HG03571 (cell line): Measurements from ENCODE around the gene STOML2.
"Not testable (repeated sequence)": the region's sequence is repeated elsewhere in the genome, so short reads cannot be mapped to it uniquely, and the experiment has no call there.

Source experiments
- ATAC-seq: cut with Tn5 transposase; IDR thresholded peaks from one replicate; pipeline ENCODE4 v1.9.1; 2021; ENCODE audit not compliant: unreplicated experiment

Gene STOML2

DNA sequence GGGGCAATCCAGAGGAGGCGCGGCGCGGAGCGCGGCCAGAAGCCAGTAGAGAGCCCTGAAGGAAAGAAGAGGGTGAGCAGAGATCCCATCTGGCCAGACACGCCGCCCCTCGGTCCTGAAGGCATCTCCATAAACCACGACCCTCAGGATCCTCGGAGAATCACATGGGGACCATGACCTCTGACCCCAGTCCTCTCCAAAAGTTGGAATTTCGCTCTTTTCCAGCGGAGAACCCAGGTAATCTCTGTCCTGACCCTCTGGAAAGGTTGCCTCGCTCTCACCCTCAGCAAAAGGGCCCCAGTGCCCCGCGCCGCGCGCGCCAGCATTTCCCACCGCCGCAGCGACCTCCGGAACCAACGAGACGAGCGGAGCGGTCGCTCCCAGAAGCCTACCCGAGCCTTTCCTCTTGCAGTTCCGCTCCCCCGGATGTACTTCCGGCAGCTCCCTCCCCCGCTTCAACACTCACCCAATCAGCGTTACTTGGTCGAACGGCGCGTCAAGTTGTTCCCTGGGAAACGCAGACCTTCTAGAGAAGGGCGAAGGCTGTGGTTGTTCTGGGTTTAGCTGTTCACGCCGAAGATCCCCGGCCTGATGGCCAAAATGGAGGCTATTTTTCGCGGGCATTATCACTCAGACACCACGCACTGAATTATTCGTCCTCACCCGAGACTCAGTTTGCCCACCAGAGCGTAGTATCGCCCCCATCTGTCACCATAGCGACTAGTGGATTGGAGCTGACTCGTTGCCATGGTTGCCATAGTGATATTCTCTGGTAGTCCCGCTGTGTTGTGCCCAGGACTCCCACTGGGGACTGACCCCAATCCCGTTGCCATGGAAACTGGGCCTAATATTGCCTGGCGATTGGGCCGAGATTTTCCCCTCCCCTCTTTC is at the start of gene STOML2:
Gene STOML2 (minus strand): TSS at position 363 of the 891 bp plus-strand sequence. CDS start 37 bp downstream, at position 326.
- ATAC-seq, result peak; percentile 85

GRCh38 chr9:35147941-35148563 is 45.1 kb upstream of the STOML2 start:
- not testable (repeated sequence) for ATAC-seq

- ATAC-seq, result no peak
Measured at GRCh38 chr9:35142037-35142436, 39.1 kb upstream of the STOML2 start.

- no peak for ATAC-seq
Measured at GRCh38 chr9:35140093-35140492, 37.2 kb upstream of the STOML2 start.

GRCh38 chr9:35136866-35137265 is 33.9 kb upstream of the STOML2 start:
- no peak for ATAC-seq

DNA sequence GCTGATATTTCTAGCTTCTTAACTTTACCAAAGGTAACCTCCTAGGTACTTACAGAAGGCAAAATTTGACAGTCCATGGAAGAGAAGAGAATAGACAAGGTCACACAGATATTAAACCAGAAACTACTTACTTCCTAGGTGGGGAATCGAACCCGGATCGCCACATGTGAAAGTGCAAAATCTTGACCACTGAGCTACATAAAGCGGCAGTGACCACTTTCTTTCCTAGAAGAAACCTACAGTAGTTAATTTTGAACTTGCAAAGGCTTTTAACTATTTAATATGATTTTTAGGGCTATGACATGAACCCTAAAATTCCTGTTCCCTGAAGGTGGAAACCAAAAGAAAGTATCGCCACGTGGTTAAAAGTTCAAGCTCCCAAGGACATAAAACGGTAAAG is 33.1 kb upstream of the STOML2 start:
- ATAC-seq, result no peak

- no peak for ATAC-seq
Measured at GRCh38 chr9:35134920-35135319, 32.0 kb upstream of the STOML2 start.

DNA sequence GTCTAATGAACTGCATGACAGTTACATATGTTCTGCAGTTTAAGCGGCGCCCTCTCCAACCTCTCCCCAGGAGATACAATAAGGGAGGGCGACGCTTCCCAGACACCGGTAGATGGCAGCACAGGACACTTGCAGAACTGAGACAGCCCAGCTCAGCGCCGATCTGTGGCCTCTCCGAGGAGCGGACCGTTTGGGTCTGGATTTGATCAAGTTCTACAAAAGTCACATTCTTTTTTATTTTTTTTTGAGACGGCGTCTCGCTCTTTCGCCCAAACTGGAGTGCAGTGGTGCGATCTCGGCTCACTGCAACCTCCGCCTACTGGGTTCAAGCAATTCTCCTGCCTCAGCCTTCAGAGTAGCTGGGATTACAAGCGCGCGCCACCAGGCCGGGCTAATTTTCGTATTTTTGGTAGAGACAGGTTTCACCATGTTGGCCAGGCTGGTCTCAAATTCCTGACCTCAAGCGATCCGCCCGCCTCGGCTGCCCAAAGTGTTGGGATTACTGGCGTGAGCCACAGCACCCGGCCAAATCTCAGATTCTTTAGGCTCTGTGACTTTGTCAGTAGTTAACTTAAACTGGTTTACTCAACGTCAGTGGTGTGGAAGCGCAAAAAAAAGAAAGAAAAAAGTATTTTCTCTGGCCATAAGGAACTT is 14.1 kb upstream of the STOML2 start:
- ATAC-seq, result peak; percentile 47

- no peak for ATAC-seq
Measured at GRCh38 chr9:35116539-35116897, 13.6 kb upstream of the STOML2 start.

GRCh38 chr9:35115680-35116538 is 13.0 kb upstream of the STOML2 start, which contains the start of gene ATOSB:
TSS of gene ATOSB (minus strand) at chr9:35115862. CDS start at chr9:35108274, 7,588 bp downstream.
- peak; percentile 50 for ATAC-seq

DNA sequence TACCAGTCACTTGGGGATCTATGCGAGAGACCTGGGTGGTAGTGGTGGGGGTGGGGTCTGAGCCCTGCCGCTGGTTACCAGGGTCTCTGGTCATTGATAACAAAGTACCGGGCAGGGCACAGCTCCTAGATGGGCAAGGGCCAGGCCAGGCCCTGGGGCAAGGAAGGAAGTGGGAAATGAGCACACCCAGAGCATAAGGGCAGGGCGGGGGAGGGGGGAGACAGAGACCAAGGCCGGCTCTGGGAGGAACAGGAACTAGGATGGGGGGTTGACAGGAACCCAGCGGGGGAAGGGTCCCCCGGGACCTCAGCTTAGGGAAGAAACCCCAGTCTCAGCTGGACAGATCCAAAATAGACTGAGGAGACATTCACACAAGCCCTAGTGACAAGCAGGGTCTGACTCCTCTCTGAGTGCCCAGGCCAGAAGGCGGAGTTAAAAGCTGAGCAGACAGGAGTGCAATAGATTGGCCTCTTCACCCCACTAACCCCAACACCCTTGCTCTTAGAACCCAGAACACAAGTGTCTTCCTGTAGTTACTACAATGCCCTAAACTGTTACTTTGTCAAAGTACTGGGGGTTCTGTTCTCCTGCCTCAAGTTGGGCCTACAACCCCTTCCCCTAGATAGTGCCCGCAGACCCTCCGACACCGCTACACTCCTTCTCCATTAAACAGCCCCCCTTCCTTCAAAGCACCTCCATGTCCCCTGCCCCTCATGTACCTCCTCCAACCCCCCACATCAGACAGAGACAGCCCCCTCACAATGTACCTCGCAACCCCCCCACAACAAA is 12.1 kb upstream of the STOML2 start:
- ATAC-seq, result no peak

- no peak for ATAC-seq
Measured at GRCh38 chr9:35114113-35114839, 11.3 kb upstream of the STOML2 start.

DNA sequence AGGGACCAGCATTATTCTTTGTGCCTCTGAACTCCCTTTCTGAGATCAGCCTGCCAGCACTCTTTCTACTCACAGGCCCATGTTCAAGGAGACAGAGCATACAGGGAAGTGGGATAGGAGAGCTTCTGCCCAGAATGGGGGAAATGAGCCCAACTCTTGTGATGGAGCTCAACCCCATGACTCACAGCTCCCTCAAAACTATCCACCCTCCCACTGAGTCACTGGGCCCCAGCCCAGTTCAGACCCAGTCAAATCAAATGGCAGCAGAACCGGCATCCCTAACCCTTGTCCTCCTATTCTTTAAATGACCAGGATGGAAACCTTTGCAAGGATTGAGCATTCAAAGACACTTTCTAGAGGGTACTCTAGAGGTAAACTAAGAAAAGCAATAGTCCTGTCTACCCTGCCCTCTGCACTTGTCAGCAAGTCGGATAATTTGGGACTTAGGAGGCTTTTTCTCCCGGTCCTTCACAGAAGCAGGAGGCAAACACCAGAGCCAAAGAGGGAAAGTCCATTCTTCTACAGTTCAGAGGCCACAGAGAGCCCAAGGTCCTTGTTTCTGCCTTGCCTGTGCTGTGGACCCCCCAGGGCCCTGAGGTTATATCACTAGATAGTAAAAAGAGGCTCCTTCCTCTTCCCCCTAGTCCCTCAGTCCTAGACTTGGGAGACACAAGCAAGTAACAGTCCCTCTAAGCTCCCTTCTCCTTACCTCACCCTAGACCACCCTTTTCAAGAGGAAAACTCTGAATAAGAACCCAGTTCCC is 9.5 kb upstream of the STOML2 start:
- no peak for ATAC-seq

DNA sequence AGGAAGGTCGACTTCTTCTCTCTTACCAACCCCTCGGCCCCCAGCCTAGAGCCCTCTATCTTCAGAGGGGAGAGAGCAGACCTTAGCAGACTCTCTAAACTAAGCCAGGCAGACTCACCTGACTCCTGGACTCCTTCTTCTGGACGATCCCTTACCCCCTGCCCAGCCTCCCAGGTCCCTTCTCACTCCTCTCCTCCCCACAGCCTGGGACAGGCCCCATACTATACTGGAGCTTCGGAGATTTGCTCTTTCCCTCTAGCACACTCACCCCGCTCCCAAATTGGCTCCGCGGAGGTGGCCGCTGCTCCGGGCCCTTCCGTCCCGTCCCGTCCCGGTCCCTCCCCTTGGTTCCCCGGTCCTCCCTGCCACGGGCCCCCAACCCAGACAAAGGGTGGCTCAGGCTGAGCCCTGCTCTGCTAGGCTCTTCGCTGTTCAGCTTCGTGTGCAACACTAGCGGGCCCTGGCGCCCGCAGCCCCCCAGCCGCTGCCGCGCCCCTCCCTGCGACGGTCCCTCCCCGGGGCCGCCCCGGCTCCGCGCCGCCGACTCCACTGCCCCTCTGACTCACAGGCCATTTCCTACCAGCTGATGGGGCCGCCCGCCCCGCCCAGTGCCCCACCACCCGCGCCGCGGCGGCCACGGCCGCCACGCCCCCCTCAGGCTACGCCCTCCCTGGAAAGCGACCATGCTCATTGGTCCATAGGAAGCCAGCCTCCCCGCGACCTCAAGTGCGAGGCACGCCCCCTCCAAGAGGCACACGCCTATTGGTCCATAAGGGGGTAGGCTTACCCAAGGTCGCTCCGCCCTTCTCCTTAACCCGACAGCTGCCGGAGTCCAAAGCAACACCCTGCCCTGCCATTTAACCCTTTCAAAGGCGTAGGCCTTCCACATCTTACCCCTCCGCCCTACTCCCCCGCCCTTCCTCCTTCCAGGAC is 8.3 kb upstream of the STOML2 start:
- ATAC-seq, result peak; percentile 62

- ATAC-seq, result no peak
Measured at GRCh38 chr9:35110327-35110761, 7.4 kb upstream of the STOML2 start.

- ATAC-seq, result no peak
Measured at GRCh38 chr9:35108946-35109575, 6.1 kb upstream of the STOML2 start.

DNA sequence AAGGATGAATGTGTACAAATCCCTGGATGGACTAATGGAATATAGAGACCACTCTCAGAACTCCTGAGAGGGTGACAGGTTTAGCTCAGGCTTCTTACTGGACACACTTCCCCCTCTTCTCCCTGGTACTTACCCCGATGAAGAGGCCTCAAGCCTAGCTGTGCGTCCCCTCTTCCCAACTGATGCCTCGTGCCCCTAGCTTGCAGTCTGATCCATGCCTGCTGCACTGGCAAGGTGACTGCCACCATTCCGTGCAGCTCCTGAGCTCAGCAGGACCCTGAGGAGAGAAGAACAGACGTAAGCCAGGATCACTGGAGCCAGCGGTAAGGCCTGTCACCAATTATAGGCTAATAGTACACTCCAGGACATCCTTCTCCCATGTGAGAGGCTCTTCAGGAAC is 5.5 kb upstream of the STOML2 start:
- ATAC-seq, result no peak
